ENCODE results near the gene PRKAG2. TPM values are rescaled to one million over a fixed set of nuclear protein-coding genes. Genes with fewer than 3 reads are reported as not detected.

The PRKAG2 gene
- total RNA-seq, 4 donors from 2014 or later = 19.5 to 30.8 (median 27.6) TPM

- H3K9me3 ChIP-seq = no peaks in the 10 kb centered on the region
- H3K4me1 ChIP-seq = peaks cover 21 to 28% of the 10 kb centered on the region in 2 donors
- intact Hi-C loops (cut with DNase I) = no loop called here
- WGBS, 2 donors = 68 to 72% methylated on average over 22 to 24 of the region's 25 CpGs
- H3K4me3 ChIP-seq (replicated peaks in 1 of 3) = no peak overlapping the region
- TF ChIP-seq POLR2A (IDR thresholded peaks at IDR 0.05) (no peak), CTCF (IDR thresholded peaks at IDR 0.05) (no peak)
- DNase-seq = peak; percentile 25 to 31
- peak overlapping the region in 1 of 3 donors; percentile 58 for H3K27ac ChIP-seq
- H3K36me3 ChIP-seq = no peaks in the 10 kb centered on the region
- no peaks in the 10 kb centered on the region for H3K27me3 ChIP-seq
Measured at GRCh38 chr7:151837285-151838042, 39.5 kb downstream of the PRKAG2 start.

- intact Hi-C loops (cut with DNase I) = no loop called here
Measured at GRCh38 chr7:151836927-151837205, 40.0 kb downstream of the PRKAG2 start.

GRCh38 chr7:151836191-151836926 is 40.6 kb downstream of the PRKAG2 start:
- Histone ChIP-seq H3K27me3 (no peaks in the 10 kb centered on the region), H3K4me1 (peaks cover 21 to 28% of the 10 kb centered on the region in 2 donors), H3K9me3 (no peaks in the 10 kb centered on the region), H3K4me3 (replicated peaks in 1 of 3) (no peak overlapping the region), H3K36me3 (no peaks in the 10 kb centered on the region), H3K27ac (peak overlapping the region in 1 of 3 donors; percentile 58)
- intact Hi-C loops (cut with DNase I) = no loop called here
- no peak for DNase-seq
- no peak for TF ChIP-seq CTCF (IDR thresholded peaks at IDR 0.05)
- TF ChIP-seq POLR2A (IDR thresholded peaks at IDR 0.05) = no peak
- WGBS, 2 donors = 82 to 93% methylated on average over 14 to 15 of the region's 16 CpGs

More at GRCh38 chr7:151836927-151837205, 40.0 kb downstream of the PRKAG2 start:
- Histone ChIP-seq H3K27ac (peak overlapping the region in 1 of 3 donors; percentile 58), H3K9me3 (no peaks in the 10 kb centered on the region), H3K27me3 (no peaks in the 10 kb centered on the region), H3K36me3 (no peaks in the 10 kb centered on the region), H3K4me1 (peaks cover 21 to 28% of the 10 kb centered on the region in 2 donors), H3K4me3 (replicated peaks in 1 of 3) (no peak overlapping the region)
- TF ChIP-seq CTCF (IDR thresholded peaks at IDR 0.05) = no peak
- TF ChIP-seq POLR2A (IDR thresholded peaks at IDR 0.05) = no peak
- peak in 1 of 2 donors; percentile 15 for DNase-seq
- 64 to 76% methylated on average over 12 of the region's 12 CpGs for WGBS, 2 donors

GRCh38 chr7:151835636-151836035 is 41.3 kb downstream of the PRKAG2 start:
- intact Hi-C loops (cut with DNase I) = no loop called here
- no peak for DNase-seq
- peaks cover 21 to 28% of the 10 kb centered on the region in 2 donors for H3K4me1 ChIP-seq
- no peak overlapping the region for H3K4me3 ChIP-seq (replicated peaks in 1 of 3)
- H3K27me3 ChIP-seq = no peaks in the 10 kb centered on the region
- 92 to 96% methylated on average over 9 of the region's 9 CpGs for WGBS, 2 donors
- TF ChIP-seq POLR2A (IDR thresholded peaks at IDR 0.05) (no peak), CTCF (IDR thresholded peaks at IDR 0.05) (no peak)
- no peaks in the 10 kb centered on the region for H3K9me3 ChIP-seq
- no peaks in the 10 kb centered on the region for H3K36me3 ChIP-seq
- no peak overlapping the region for H3K27ac ChIP-seq

Data from thyroid gland (tissue), 4 donors.